Right lobe of liver (tissue), 4 donors: Measurements from ENCODE around the gene KIRREL3.

Experiments used
- CTCF ChIP-seq, 4 donors: fragments of 200-600 bp in 3 of 4; fragments of 450-650 bp in 1 of 4; IDR thresholded peaks; one replicate each; pipeline versions ENCODE4 v1.5.1 to v1.8.0; 2016 to 2022; ENCODE audit warnings: antibody characterized with exemption in 4 of 4, mild to moderate bottlenecking in 2 of 4
- POLR2A ChIP-seq: fragments of 450-650 bp; IDR thresholded peaks from one replicate; pipeline ENCODE4 v1.6.1; 2017; ENCODE audit warnings: antibody characterized with exemption, mild to moderate bottlenecking
- donor health status: DM: no; HTN: no; CAD: no.
- donor health status: DM: no; HTN: no; CAD: no.
- donor health status: DM: no; HTN: yes; CAD: no.

- TF ChIP-seq POLR2A (no peak), CTCF (IDR thresholded peaks at IDR 0.05) (no peak)
Measured at GRCh38 chr11:126870021-126870420, 130.5 kb downstream of the KIRREL3 start.
